Heart left ventricle (tissue), 16 donors: ENCODE measurements around the gene HEATR9. TPM values are rescaled to one million over a fixed set of nuclear protein-coding genes. Genes with fewer than 3 reads are reported as not detected.
A peak's percentile ranks its signal among the peaks of the same experiment; 100 is the strongest.

Experiments
- ATAC-seq, 4 donors: fragments of 200-7000 bp; cut with Tn5 transposase; one replicate each; pipeline ENCODE4 v1.9.1; 2020 to 2022; ENCODE audit warnings: moderate library complexity in 4 of 4, mild to moderate bottlenecking in 3 of 4, moderate number of reproducible peaks in 1 of 4
- DNase-seq, 5 donors: peaks; one replicate each; pipeline ENCODE4 v3.0.0-alpha.2; 2020
- H3K27ac ChIP-seq, 12 donors: fragments of 200-600 bp; sonication (generic) in 4 of 12; one replicate each; pipeline versions ENCODE4 v1.5.0 to v1.8.0; 2016 to 2022; ENCODE audit warnings: mild to moderate bottlenecking in 2 of 12
- H3K27me3 ChIP-seq, 9 donors: fragments of 200-600 bp; sonication (generic) in 2 of 9; one replicate each; pipeline versions ENCODE4 v1.5.1 to v1.8.0; 2016 to 2022; ENCODE audit warnings: mild to moderate bottlenecking in 3 of 9
- H3K36me3 ChIP-seq, 9 donors: fragments of 200-600 bp; sonication (generic) in 2 of 9; one replicate each; pipeline versions ENCODE4 v1.5.0 to v1.8.0; 2018 to 2022; ENCODE audit warnings: mild to moderate bottlenecking in 2 of 9
- H3K4me1 ChIP-seq, 12 donors: fragments of 200-600 bp; sonication (generic) in 4 of 12; one replicate each; pipeline versions ENCODE4 v1.5.0 to v1.8.0; 2016 to 2022; ENCODE audit warnings: mild to moderate bottlenecking in 3 of 12
- H3K4me3 ChIP-seq, 12 donors: fragments of 200-600 bp; sonication (generic) in 4 of 12; one replicate each; pipeline versions ENCODE4 v1.5.0 to v1.8.0; 2017 to 2022; ENCODE audit warnings: mild to moderate bottlenecking in 9 of 12, moderate library complexity in 4 of 12
- H3K9me3 ChIP-seq, 12 donors: fragments of 200-600 bp; sonication (generic) in 4 of 12; one replicate each; pipeline versions ENCODE4 v1.5.0 to v1.8.0; 2016 to 2022; ENCODE audit warnings: mild to moderate bottlenecking in 1 of 12
- CTCF ChIP-seq, 12 donors: fragments of 200-600 bp; sonication (generic) in 4 of 12; IDR thresholded peaks; one replicate each; pipeline versions ENCODE4 v1.5.0 to v1.8.0; 2018 to 2022; ENCODE audit warnings: antibody characterized with exemption in 12 of 12, mild to moderate bottlenecking in 5 of 12
- POLR2A ChIP-seq, 2 donors: fragments of 450-650 bp; IDR thresholded peaks; one replicate each; pipeline ENCODE4 v1.6.1; 2017; ENCODE audit warnings: antibody characterized with exemption in 2 of 2, mild to moderate bottlenecking in 2 of 2, moderate library complexity in 2 of 2
- WGBS, 4 donors: extraction: QIAGEN DNeasy Blood & Tissue Kit in 2 of 4; methylation state at CpG; one replicate each; pipeline versions ENCODE4 v1.1.5 to v1.1.7; 2013 to 2018; 5-methylcytosine and 5-hydroxymethylcytosine counted together
- intact Hi-C, 10 donors: fragments of 100-400 bp; cut with DNase I; formaldehyde crosslinking; loops; one replicate each; pipeline versions ENCODE4 v1.11.1 to v1.14.2; 2022
- polyA plus RNA-seq, 2 donors: library from polyadenylated mRNA; stranded (reverse); fragments of 200-250 nt; gene quantifications; one replicate each; pipeline ENCODE4 v1.2.3, GENCODE V29; 2013
- total RNA-seq, 9 donors: library from RNA; depleted of rRNA in 2 of 9; stranded (reverse); fragments of >200 nt in 2 of 9; fragmentation: NEBNext Ultra II Directional in 3 of 9; extraction: Animal tissue kit (Norgen Biotek cat#: 25700) in 3 of 9; gene quantifications; one replicate each; pipeline versions ENCODE4 v1.1.0 to v1.2.4, GENCODE V29; 2016 to 2023
- donor health status: ischemic (EF 13 %, LVEDD 7.1; RV severe dilation, severe dysfunction).
- donor health status: healthy with polysubstance abuse.
- donor health status: DM: no; HTN: yes; CAD: no.
- donor health status: DM: no; HTN: no; CAD: no.
- donor health status: ischemic (EF 25% LVEDD 6.9; RV normal size, moderate dysfunction).
- donor health status: ischemic (EF 25% LVEDD 5.7; RV mildly dilated, moderate dysfunction).
- donor health status: healthy.
- donor health status: DM: yes; HTN: yes; CAD: no.
- donor health status: ischemic (EF 35%, LVEDD 5.7; RV mildly dilated, moderate dysfunction).
- donor health status: nonischemic (EF 11% LVEDD 7.7; RV severe dilation, severe dysfunction).
- donor health status: DM: yes; HTN: yes; CAD: no.
- donor health status: PGD.
- donor health status: ischemic (EF 29% LVEDD 5.4; RV normal size, mild dysfunction).
- donor health status: nonischemic (EF 23%, LVEDD 6.1; RV moderate dilation, normal function).

Gene HEATR9
- total and polyA plus RNA-seq, 11 donors, result 0.11 TPM; not detected in 9

DNA sequence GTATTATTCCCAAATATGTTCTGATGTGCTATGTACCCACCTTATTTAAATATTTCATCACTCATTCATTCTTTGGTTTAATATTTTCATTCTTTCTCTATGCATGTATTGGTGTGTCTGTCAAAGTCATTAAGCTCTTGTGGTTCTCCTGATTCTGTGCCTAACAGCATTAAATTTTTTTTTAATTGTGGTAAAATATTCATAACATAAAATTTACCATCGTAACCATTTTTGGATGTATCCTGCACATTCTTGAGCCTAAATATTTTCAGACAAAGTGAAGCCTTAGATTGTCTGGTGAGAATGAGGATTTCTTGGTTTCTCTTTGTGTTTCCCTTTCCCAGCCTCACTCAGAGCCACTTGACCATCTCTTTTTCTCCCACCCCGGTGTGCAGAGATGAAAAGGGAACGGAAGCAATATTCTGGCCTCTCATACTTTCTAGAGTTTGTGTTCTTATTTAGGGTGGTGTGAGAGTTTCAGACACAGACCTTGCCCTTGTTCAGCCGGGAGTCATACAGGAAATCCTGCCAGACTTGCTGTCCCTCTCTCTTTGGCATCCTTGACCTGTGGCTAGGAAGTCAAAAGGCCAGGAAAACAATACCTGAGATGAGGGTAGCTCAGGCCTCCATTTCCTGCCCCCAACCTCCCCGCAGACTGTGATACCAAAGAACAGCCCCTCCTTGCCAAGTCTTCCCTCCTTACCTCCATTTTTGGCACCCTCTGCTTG is 6.5 kb upstream of the HEATR9 start:
- no peaks in the 10 kb centered on the region for H3K36me3 ChIP-seq
- ATAC-seq (peak in 3 of 4 donors; percentile 28 to 49 (median 31)), DNase-seq (no peak)
- peaks cover 0 to 15% (median 0%) of the 10 kb centered on the region in 12 donors for H3K4me1 ChIP-seq
- no peaks in the 10 kb centered on the region for H3K9me3 ChIP-seq
- no peaks in the 10 kb centered on the region for H3K27me3 ChIP-seq
- H3K27ac ChIP-seq, result peak overlapping the region in 1 of 12 donors; percentile 54
- H3K4me3 ChIP-seq, result peak overlapping the region in 1 of 12 donors; percentile 44
- no peak for TF ChIP-seq POLR2A (IDR thresholded peaks at IDR 0.05)
- TF ChIP-seq CTCF (IDR thresholded peaks at IDR 0.05), result no peak
- 50 to 55% (median 52%) methylated on average over 5 of the region's 5 CpGs for WGBS, 4 donors
- intact Hi-C loops, result no loop called here

DNA sequence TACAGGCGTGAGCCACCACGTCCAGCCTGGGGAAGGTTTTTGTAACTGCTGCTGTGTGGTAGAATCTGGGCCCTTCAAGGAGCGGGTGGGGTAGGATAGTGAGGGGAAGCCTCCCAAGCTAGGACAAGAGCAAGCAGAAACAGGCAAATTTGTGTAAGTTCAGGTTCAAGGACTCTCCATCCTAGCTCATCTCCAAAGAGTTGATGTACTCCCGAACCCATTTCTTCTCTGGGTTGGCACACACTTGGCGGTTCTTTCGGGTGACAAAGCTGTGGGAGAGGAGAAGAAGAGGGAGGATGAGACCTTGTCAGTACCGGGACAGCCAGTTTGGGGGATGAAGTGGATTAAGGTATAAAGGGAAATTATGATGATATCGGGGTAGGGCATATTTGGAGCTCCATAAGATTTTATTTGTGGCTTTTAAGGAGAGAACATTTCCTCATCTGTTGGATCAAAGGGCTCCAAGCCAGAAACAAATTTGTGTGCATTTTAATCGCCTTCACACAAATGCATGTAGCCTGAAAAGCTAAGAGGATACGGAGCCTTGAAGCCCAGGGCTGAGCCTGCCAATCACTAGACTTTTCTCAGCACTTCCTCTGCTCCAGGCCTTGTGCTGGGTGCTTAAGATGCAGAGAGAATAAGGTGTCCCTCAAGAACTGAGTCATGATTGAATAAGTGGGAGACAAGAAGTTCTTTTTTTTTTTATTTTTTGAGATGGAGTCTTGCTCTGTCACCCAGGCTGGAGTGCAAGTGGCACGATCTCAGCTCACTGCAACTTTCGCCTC is 3.7 kb upstream of the HEATR9 start:
- TF ChIP-seq POLR2A (IDR thresholded peaks at IDR 0.05) (no peak), CTCF (IDR thresholded peaks at IDR 0.05) (no peak)
- Histone ChIP-seq H3K9me3 (no peaks in the 10 kb centered on the region), H3K4me3 (no peak overlapping the region), H3K27me3 (no peaks in the 10 kb centered on the region), H3K36me3 (no peaks in the 10 kb centered on the region), H3K4me1 (peaks cover 0 to 15% (median 0%) of the 10 kb centered on the region in 12 donors), H3K27ac (no peak overlapping the region)
- DNase-seq, result no peak
- no peak for ATAC-seq
- 94 to 97% (median 95%) methylated on average over 12 of the region's 12 CpGs for WGBS, 4 donors
- intact Hi-C loops, result no loop called here

DNA sequence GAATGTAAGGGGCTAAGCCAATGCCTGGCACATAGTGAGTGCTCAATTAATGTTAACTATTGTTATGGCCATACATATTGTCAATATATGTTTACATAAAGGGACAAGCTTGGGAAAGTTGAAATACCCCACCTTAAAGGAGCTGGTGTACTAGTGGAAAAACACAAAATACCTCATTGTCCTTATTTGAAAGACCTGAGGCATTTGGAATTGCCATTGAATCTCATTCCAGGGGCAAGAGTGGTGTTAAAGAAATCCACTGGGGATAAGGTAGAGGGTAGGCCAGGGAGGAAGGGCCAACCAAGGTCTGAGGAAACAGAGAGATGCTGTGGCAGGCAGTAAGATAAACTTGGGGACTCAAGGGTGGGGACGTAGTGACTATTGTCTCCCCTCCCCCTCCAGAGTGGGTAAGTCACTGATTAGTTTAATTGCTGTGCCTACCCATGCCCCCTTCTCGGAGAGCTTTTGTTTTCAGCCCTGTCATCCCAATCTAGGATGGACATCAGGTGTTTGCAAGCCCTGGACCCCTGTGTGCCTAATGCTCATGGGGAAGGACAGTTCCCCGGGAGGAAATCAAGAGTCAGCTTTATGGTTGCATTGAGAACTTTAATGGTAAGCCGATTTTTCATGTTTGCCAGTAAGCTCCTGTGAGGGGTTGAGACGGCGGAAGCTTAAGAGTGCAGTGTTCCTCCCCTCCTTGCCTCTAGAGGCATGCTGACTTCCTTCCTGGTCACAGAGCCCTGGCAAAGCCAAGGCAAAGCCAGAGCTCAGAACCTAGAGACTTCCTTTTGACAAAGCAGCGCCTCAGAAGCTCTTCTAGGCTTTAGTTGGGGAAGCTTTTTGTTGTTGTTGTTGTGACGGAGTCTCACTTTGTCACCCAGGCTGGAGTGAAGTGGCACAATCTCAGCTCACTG is 2.5 kb upstream of the HEATR9 start:
- no peak for DNase-seq

More for the DNA sequence above, 2.5 kb upstream of the HEATR9 start:
- no peaks in the 10 kb centered on the region for H3K36me3 ChIP-seq
- no peak for TF ChIP-seq CTCF (IDR thresholded peaks at IDR 0.05)
- TF ChIP-seq POLR2A (IDR thresholded peaks at IDR 0.05), result no peak
- no peaks in the 10 kb centered on the region for H3K27me3 ChIP-seq
- peaks cover 0 to 17% (median 3%) of the 10 kb centered on the region in 12 donors for H3K4me1 ChIP-seq
- intact Hi-C loops, result no loop called here
- H3K9me3 ChIP-seq, result no peaks in the 10 kb centered on the region
- ATAC-seq, result peak in 2 of 4 donors; percentile 60 to 67
- 44 to 63% (median 56%) methylated on average over 8 of the region's 8 CpGs for WGBS, 4 donors
- no peak overlapping the region for H3K4me3 ChIP-seq
- H3K27ac ChIP-seq, result peak overlapping the region in 1 of 12 donors; percentile 23
